ENCODE measurements around the gene EXOC4.

- no peak for TF ChIP-seq POLR2A (IDR thresholded peaks at IDR 0.05)
- no peak for TF ChIP-seq CTCF (IDR thresholded peaks at IDR 0.05)
- no peak for TF ChIP-seq POLR2AphosphoS5 (IDR thresholded peaks at IDR 0.05)
- TF ChIP-seq EP300 (IDR thresholded peaks at IDR 0.05; ENCODE audit: low read depth): no peak
Observed at GRCh38 chr7:133746847-133747246, 494.0 kb downstream of the EXOC4 start.

Data from transverse colon (tissue), 4 donors.